Measurements from ENCODE around the gene RBBP4.

DNA sequence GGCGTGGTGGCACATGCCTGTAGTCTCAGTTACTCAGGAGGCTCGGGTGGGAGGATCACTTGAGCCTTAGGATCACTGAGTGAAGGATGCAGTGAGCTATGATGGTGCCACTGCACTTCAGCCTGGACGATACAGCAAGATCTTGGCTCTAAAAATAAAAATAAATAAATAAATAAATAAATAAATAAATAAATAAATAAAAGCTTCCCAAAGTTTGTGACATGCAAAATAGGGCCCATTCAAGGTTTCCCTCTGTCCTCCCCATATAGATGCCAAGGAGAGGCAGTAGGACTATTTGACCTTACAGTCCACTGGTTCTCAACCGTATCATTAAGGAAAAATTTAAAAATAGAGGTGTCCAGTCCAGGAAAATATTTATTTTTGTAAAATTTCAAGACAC is 41.8 kb upstream of the RBBP4 start:
- TF ChIP-seq CTCF (IDR thresholded peaks at IDR 0.05; ENCODE audit: insufficient read depth, low read depth, low read length) (no peak), EZH2 (IDR thresholded peaks at IDR 0.05; ENCODE audit: insufficient read depth, low read length) (no peak)
